GM23338 (cell line): ENCODE data around the gene SLC36A1. TPM values are rescaled to one million over a fixed set of nuclear protein-coding genes. Genes with fewer than 3 reads are reported as not detected.
A peak's percentile ranks its signal among the peaks of the same experiment; 100 is the strongest.

ENCODE experiments used
- ATAC-seq: fragments of 200-7000 bp; cut with Tn5 transposase; 3 replicates; pipeline ENCODE4 v1.9.1; 2020
- DNase-seq: peaks from one replicate; pipeline ENCODE4 v3.0.0-alpha.2; 2015; ENCODE audit warnings: low spot score
- H2AFZ ChIP-seq: fragments of 200-600 bp; sonication (generic); 2 replicates; pipeline ENCODE4 v1.8.0; 2016; ENCODE audit warnings: antibody characterized with exemption, mild to moderate bottlenecking, moderate library complexity
- H3F3A ChIP-seq: fragments of 200-600 bp; sonication (generic); replicated peaks from 2 replicates; pipeline ENCODE4 v1.8.0; 2017; ENCODE audit warnings: antibody characterized with exemption, mixed run types, low read depth
- H3K27ac ChIP-seq: fragments of 200-600 bp; sonication (generic); 2 replicates; pipeline ENCODE4 v1.6.1; 2016; ENCODE audit warnings: low read depth
- H3K27me3 ChIP-seq: fragments of 200-600 bp; sonication (generic); 2 replicates; pipeline ENCODE4 v1.8.0; 2016; ENCODE audit warnings: mild to moderate bottlenecking, mixed run types, moderate library complexity; ENCODE audit not compliant: insufficient read depth
- H3K36me3 ChIP-seq: fragments of 200-600 bp; sonication (generic); 2 replicates; pipeline ENCODE4 v1.8.0; 2016; ENCODE audit warnings: mild to moderate bottlenecking; ENCODE audit not compliant: insufficient read depth
- H3K4me1 ChIP-seq: fragments of 200-600 bp; sonication (generic); 2 replicates; pipeline ENCODE4 v1.8.0; 2016; ENCODE audit warnings: mild to moderate bottlenecking, moderate library complexity; ENCODE audit not compliant: insufficient read depth
- H3K4me2 ChIP-seq: fragments of 200-600 bp; sonication (generic); 2 replicates; pipeline ENCODE4 v1.7.1; 2017; ENCODE audit warnings: mixed run types
- H3K4me3 ChIP-seq: fragments of 200-600 bp; sonication (generic); 2 replicates; pipeline ENCODE4 v1.6.1; 2016; ENCODE audit warnings: mixed run types
- H3K79me2 ChIP-seq: fragments of 200-600 bp; sonication (generic); replicated peaks from 2 replicates; pipeline ENCODE4 v1.8.0; 2017; ENCODE audit warnings: mild to moderate bottlenecking; ENCODE audit not compliant: insufficient read depth
- H3K9me2 ChIP-seq: fragments of 200-600 bp; sonication (generic); 2 replicates; pipeline ENCODE4 v1.8.0; 2017; ENCODE audit not compliant: insufficient read depth
- H4K20me1 ChIP-seq: fragments of 200-600 bp; sonication (generic); replicated peaks from 2 replicates; pipeline ENCODE4 v1.8.0; 2017; ENCODE audit warnings: mild to moderate bottlenecking; ENCODE audit not compliant: insufficient read depth
- H3K27ac Mint-ChIP-seq: 2 replicates; pipeline ENCODE4 v1.8.0; 2020; ENCODE audit warnings: inconsistent platforms, mild to moderate bottlenecking, moderate library complexity, mixed read lengths
- H3K27me3 Mint-ChIP-seq: 3 replicates; pipeline ENCODE4 v1.8.0; 2022; ENCODE audit warnings: low read depth, mild to moderate bottlenecking, moderate library complexity, mixed read lengths, inconsistent platforms; ENCODE audit not compliant: insufficient read depth, poor library complexity
- H3K36me3 Mint-ChIP-seq: 3 replicates; pipeline ENCODE4 v1.8.0; 2021; ENCODE audit warnings: low read depth, mild to moderate bottlenecking, inconsistent platforms, moderate library complexity, mixed read lengths
- H3K4me1 Mint-ChIP-seq: 3 replicates; pipeline ENCODE4 v1.8.0; 2020; ENCODE audit warnings: mild to moderate bottlenecking, inconsistent platforms, mixed read lengths
- H3K4me3 Mint-ChIP-seq: 3 replicates; pipeline ENCODE4 v1.8.0; 2021; ENCODE audit warnings: moderate library complexity, mild to moderate bottlenecking, inconsistent platforms, mixed read lengths
- H3K9me3 Mint-ChIP-seq: 3 replicates; pipeline ENCODE4 v1.8.0; 2020; ENCODE audit warnings: moderate library complexity, mild to moderate bottlenecking, inconsistent platforms, mixed read lengths
- POLR2AphosphoS5 ChIP-seq: IDR thresholded peaks from 2 replicates; pipeline ENCODE4 v1.6.1; 2016; ENCODE audit warnings: antibody characterized with exemption, low read depth
- polyA plus RNA-seq: library from polyadenylated mRNA; unstranded; fragments of >200 nt; fragmentation: Nextera tagmentation; extraction: Ambion mirVana; gene quantifications from 2 replicates; pipeline ENCODE4 v1.2.1, GENCODE V29; 2016
- total RNA-seq: library from RNA; depleted of rRNA; stranded (reverse); fragments of >200 nt; shearing (Covaris generic); gene quantifications from 2 replicates; pipeline ENCODE4 v1.2.3, GENCODE V29; 2014
- TF ChIP-seq, protein P1 (sequence below): fragments of 250-450 bp; sonication (Bioruptor Pico); IDR thresholded peaks from 2 replicates; pipeline ENCODE4 v1.5.0; 2020; ENCODE audit warnings: mild to moderate bottlenecking, moderate library complexity
- TF ChIP-seq, protein P2 (sequence below), 2 experiments: fragments of 200-600 bp in 1 of 2; sonication (generic) in 1 of 2; conservative IDR thresholded peaks; 2 replicates each; pipeline versions ENCODE4 v1.5.1 to v1.6.1; 2016 to 2017; ENCODE audit warnings: antibody characterized with exemption in 2 of 2, low read depth in 2 of 2, mild to moderate bottlenecking in 2 of 2, moderate library complexity in 1 of 2

The SLC36A1 gene
- total and polyA plus RNA-seq, 2 experiments from 2014 or later, result 5.2 to 10.4 TPM

DNA sequence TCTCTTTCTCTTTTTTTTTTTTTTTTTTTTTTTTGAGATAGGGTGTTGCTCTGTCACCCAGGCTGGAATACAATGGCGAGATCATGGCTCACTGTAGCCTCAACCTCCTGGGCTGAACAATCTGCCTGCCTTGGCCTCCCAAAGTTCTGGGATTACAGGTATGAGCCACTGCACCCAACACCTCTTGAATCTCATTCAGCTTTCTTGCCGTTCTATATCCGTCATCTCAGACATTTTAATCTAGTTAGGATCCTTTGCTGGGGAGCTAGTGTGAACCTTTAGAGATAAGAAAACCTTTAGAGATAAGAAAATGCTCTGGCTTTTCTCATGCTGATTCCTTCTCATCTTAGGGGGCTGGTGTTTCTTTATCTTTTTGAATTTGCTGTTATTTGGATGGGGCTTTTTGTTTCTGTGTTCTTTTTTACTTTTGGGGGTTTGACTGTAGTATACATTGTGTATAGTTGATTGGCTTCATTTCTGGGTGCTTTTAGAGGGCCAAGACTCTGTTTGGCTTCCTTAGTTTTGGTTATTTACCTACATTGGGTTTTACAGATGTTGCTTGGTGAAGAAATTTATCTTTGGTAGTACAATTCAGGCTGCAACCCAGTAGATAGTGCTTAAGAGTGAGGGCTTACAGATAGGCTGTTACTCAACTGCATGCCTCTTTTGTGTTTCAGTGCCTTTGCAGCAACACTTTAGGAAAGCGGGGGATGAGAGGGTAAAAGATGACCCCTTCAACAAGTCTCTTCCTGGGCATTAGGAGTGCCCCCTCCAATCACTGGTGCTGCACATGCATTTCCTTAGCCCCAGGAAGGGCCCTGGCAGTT, 41.9 kb upstream of the SLC36A1 start (continued):
- TF ChIP-seq, protein P1, sequence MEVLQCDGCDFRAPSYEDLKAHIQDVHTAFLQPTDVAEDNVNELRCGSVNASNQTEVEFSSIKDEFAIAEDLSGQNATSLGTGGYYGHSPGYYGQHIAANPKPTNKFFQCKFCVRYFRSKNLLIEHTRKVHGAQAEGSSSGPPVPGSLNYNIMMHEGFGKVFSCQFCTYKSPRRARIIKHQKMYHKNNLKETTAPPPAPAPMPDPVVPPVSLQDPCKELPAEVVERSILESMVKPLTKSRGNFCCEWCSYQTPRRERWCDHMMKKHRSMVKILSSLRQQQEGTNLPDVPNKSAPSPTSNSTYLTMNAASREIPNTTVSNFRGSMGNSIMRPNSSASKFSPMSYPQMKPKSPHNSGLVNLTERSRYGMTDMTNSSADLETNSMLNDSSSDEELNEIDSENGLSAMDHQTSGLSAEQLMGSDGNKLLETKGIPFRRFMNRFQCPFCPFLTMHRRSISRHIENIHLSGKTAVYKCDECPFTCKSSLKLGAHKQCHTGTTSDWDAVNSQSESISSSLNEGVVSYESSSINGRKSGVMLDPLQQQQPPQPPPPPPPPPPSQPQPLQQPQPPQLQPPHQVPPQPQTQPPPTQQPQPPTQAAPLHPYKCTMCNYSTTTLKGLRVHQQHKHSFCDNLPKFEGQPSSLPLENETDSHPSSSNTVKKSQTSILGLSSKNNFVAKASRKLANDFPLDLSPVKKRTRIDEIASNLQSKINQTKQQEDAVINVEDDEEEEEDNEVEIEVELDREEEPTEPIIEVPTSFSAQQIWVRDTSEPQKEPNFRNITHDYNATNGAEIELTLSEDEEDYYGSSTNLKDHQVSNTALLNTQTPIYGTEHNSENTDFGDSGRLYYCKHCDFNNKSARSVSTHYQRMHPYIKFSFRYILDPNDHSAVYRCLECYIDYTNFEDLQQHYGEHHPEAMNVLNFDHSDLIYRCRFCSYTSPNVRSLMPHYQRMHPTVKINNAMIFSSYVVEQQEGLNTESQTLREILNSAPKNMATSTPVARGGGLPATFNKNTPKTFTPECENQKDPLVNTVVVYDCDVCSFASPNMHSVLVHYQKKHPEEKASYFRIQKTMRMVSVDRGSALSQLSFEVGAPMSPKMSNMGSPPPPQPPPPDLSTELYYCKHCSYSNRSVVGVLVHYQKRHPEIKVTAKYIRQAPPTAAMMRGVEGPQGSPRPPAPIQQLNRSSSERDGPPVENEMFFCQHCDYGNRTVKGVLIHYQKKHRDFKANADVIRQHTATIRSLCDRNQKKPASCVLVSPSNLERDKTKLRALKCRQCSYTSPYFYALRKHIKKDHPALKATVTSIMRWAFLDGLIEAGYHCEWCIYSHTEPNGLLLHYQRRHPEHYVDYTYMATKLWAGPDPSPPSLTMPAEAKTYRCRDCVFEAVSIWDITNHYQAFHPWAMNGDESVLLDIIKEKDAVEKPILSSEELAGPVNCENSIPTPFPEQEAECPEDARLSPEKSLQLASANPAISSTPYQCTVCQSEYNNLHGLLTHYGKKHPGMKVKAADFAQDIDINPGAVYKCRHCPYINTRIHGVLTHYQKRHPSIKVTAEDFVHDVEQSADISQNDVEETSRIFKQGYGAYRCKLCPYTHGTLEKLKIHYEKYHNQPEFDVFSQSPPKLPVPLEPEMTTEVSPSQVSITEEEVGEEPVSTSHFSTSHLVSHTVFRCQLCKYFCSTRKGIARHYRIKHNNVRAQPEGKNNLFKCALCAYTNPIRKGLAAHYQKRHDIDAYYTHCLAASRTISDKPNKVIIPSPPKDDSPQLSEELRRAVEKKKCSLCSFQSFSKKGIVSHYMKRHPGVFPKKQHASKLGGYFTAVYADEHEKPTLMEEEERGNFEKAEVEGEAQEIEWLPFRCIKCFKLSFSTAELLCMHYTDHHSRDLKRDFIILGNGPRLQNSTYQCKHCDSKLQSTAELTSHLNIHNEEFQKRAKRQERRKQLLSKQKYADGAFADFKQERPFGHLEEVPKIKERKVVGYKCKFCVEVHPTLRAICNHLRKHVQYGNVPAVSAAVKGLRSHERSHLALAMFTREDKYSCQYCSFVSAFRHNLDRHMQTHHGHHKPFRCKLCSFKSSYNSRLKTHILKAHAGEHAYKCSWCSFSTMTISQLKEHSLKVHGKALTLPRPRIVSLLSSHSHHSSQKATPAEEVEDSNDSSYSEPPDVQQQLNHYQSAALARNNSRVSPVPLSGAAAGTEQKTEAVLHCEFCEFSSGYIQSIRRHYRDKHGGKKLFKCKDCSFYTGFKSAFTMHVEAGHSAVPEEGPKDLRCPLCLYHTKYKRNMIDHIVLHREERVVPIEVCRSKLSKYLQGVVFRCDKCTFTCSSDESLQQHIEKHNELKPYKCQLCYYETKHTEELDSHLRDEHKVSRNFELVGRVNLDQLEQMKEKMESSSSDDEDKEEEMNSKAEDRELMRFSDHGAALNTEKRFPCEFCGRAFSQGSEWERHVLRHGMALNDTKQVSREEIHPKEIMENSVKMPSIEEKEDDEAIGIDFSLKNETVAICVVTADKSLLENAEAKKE (CRISPR knock-in tag), result no peak
- TF ChIP-seq, protein P2, sequence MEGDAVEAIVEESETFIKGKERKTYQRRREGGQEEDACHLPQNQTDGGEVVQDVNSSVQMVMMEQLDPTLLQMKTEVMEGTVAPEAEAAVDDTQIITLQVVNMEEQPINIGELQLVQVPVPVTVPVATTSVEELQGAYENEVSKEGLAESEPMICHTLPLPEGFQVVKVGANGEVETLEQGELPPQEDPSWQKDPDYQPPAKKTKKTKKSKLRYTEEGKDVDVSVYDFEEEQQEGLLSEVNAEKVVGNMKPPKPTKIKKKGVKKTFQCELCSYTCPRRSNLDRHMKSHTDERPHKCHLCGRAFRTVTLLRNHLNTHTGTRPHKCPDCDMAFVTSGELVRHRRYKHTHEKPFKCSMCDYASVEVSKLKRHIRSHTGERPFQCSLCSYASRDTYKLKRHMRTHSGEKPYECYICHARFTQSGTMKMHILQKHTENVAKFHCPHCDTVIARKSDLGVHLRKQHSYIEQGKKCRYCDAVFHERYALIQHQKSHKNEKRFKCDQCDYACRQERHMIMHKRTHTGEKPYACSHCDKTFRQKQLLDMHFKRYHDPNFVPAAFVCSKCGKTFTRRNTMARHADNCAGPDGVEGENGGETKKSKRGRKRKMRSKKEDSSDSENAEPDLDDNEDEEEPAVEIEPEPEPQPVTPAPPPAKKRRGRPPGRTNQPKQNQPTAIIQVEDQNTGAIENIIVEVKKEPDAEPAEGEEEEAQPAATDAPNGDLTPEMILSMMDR (conservative IDR thresholded peaks at IDR 0.05; ENCODE audit: low read depth in 2 of 2), result no peak
- TF ChIP-seq POLR2AphosphoS5, result no peak

DNA sequence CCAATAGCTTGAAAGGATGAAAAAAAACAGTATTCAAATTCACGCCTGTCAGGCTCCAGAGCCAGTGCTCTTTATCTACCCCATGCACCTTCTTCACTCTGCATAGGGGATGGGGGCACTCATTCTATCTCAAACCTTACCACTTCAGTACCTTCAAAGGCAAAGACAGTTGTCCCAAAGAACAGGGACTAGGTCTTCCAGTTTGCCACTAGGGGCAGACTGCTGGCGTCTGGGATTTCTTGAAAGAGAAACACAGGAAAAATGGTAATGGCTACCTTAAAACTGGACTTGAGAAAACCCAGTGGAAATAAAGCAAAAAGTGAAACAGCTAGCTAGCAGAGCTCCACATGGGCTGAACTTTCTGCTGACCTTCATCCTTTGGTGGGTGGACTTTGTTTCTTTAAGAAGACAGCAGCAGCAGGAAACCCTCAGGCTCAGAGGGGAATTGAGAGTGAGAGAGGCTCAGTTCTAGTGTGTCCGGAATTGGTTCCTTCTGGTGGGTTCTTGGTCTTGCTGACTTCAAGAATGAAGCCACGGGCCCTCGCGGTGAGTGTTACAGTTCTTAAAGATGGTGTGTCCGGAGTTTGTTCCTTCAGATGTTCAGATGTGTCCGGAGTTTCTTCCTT, 41.0 kb upstream of the SLC36A1 start:
- peak; percentile 76 for DNase-seq
- peak overlapping the region; percentile 93 for H2AFZ ChIP-seq
- no peaks in the 10 kb centered on the region; the same call in 2 of the 3 replicates for H3K36me3 Mint-ChIP-seq
- no peaks in the 10 kb centered on the region for H3F3A ChIP-seq
- no peak for TF ChIP-seq POLR2AphosphoS5
- TF ChIP-seq, protein P2 (conservative IDR thresholded peaks at IDR 0.05; ENCODE audit: low read depth in 2 of 2), result peak; percentile 61 to 81
- H3K4me1 ChIP-seq, result peaks cover 26% of the 10 kb centered on the region
- ATAC-seq, result peak; percentile 76
- no peaks in the 10 kb centered on the region for H3K36me3 ChIP-seq
- no peak overlapping the region for H3K4me3 ChIP-seq
- no peaks in the 10 kb centered on the region for H3K27me3 ChIP-seq
- no peaks in the 10 kb centered on the region for H3K79me2 ChIP-seq
- no peaks in the 10 kb centered on the region for H4K20me1 ChIP-seq
- no peak overlapping the region for H3K27ac Mint-ChIP-seq
- H3K4me3 Mint-ChIP-seq, result no peak overlapping the region
- H3K9me3 Mint-ChIP-seq, result peaks cover 8% of the 10 kb centered on the region
- H3K27me3 Mint-ChIP-seq, result no peaks in the 10 kb centered on the region
- no peak overlapping the region for H3K27ac ChIP-seq
- H3K4me1 Mint-ChIP-seq, result peaks cover 21% of the 10 kb centered on the region
- H3K9me2 ChIP-seq, result no peaks in the 10 kb centered on the region
- H3K4me2 ChIP-seq, result no peak overlapping the region
